Choroid plexus epithelial cell (primary cell): ENCODE measurements around the gene HLA-DPA1.

Experiments
- DNase-seq: peaks from one replicate; pipeline ENCODE4 v3.0.0-alpha.2; 2010; ENCODE audit warnings: low read depth
- H3K4me3 ChIP-seq: 2 replicates; pipeline ENCODE4 v1.5.1; 2011; ENCODE audit warnings: low read depth, mild to moderate bottlenecking, control low read depth, low read length, moderate library complexity
- CTCF ChIP-seq: conservative IDR thresholded peaks from 2 replicates; pipeline ENCODE4 v1.5.1; 2011; ENCODE audit warnings: low read depth, mild to moderate bottlenecking, control low read depth, inconsistent platforms, low read length, moderate library complexity

Gene HLA-DPA1

GRCh38 chr6:33080127-33081089, 7.0 kb upstream of the HLA-DPA1 start:
- peak overlapping the region; percentile 47 for H3K4me3 ChIP-seq
- TF ChIP-seq CTCF, result no peak
- peak; percentile 71 for DNase-seq

GRCh38 chr6:33079580-33079979, 6.1 kb upstream of the HLA-DPA1 start:
- no peak for DNase-seq
- no peak for TF ChIP-seq CTCF
- H3K4me3 ChIP-seq, result no peak overlapping the region

- no peak for TF ChIP-seq CTCF
- no peak for DNase-seq
- H3K4me3 ChIP-seq, result no peak overlapping the region
Observed at GRCh38 chr6:33078919-33079521, 5.6 kb upstream of the HLA-DPA1 start.

- H3K4me3 ChIP-seq, result no peak overlapping the region
- no peak for DNase-seq
- TF ChIP-seq CTCF, result no peak
Observed at GRCh38 chr6:33078442-33078841, 5.0 kb upstream of the HLA-DPA1 start.

- DNase-seq, result no peak
- TF ChIP-seq CTCF, result no peak
- H3K4me3 ChIP-seq, result no peak overlapping the region
Observed at GRCh38 chr6:33077908-33078307, 4.5 kb upstream of the HLA-DPA1 start.

GRCh38 chr6:33076406-33076934, 3.0 kb upstream of the HLA-DPA1 start:
- TF ChIP-seq CTCF, result no peak
- H3K4me3 ChIP-seq, result no peak overlapping the region
- no peak for DNase-seq
